ENCODE results near the gene STK11. TPM values are rescaled to one million over a fixed set of nuclear protein-coding genes. Genes with fewer than 3 reads are reported as not detected.

STK11 gene
- total and polyA plus RNA-seq, 10 donors: 44.0 to 107 (median 74.5) TPM

DNA sequence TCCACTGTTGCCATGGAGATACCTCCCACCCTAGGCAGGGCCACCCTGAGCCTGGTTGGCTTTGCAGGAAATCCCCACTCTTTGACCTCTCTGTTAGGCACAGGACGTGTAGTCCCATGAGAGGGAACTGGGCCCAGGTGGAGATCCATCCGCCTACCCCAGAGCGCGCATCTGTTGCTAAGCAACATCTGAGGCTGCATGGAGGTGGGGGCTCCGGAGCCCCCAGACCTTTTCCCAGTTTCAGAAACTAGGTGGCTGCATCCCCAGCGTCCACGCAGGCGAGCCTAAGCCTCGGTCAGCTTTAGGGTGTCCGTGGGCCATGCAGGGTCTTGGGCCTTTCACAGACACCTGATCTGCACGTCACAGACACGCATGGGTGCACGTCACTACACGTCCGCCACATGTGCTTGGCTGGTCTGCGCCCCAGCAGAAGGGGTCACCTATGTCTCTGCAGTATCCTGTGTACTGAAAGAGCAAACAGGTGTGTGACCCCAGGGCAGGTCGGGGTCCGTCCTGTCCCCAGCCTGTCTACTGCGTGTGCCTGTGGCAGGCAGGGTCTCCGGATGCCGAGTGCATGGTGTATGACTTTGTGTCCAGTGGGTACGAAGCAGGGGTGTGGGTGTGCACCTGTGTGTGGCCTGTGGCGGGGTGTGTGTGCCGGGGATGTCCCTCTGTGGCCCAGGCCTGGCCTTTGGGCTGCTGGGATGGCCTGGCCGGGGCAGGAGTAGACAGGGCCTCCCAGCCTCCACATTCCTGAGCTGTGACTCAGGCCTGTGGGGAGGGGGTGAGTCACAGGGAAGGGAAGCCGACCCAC lies 59.4 kb downstream of the STK11 start:
- H3K4me1 ChIP-seq: peaks cover 68 to 96% (median 92%) of the 10 kb centered on the region in 6 donors
- intact Hi-C loops (cut with DNase I; ENCODE audit: low total_unique reads): no loop called here
- H3K27me3 ChIP-seq (replicated peaks in 1 of 7): no peaks in the 10 kb centered on the region
- DNase-seq: peak; percentile 88
- H3K9me3 ChIP-seq: no peaks in the 10 kb centered on the region
- H3K4me3 ChIP-seq: peak overlapping the region in 4 of 8 donors; percentile 57 to 90 (median 65)
- peak overlapping the region; percentile 35 to 100 (median 92) for H3K27ac ChIP-seq
- TF ChIP-seq POLR2A (IDR thresholded peaks at IDR 0.05): peak in 1 of 3 donors; percentile 13
- no peak for TF ChIP-seq CTCF (IDR thresholded peaks at IDR 0.05 in 8 of 11, conservative IDR thresholded peaks at IDR 0.05 in 3 of 11)
- TF ChIP-seq POLR2AphosphoS5 (IDR thresholded peaks at IDR 0.05): peak; percentile 50 to 77 (median 71)
- no peaks in the 10 kb centered on the region for H3K36me3 ChIP-seq
- WGBS, 5 donors: 65 to 79% (median 72%) methylated on average over 20 to 26 of the region's 26 CpGs

GRCh38 chr19:1265615-1266128 lies 60.1 kb downstream of the STK11 start:
- H3K27ac ChIP-seq: peak overlapping the region; percentile 74 to 100 (median 92)
- no peak for TF ChIP-seq CTCF (IDR thresholded peaks at IDR 0.05 in 8 of 11, conservative IDR thresholded peaks at IDR 0.05 in 3 of 11)
- TF ChIP-seq POLR2A (IDR thresholded peaks at IDR 0.05): no peak
- TF ChIP-seq POLR2AphosphoS5 (IDR thresholded peaks at IDR 0.05): no peak
- peaks cover 65 to 96% (median 92%) of the 10 kb centered on the region in 6 donors for H3K4me1 ChIP-seq
- intact Hi-C loops (cut with DNase I; ENCODE audit: low total_unique reads): loop anchor here (2.0 kb wide), 1 partner anchor 21 kb away; no protein-coding TSS in a partner anchor
- H3K27me3 ChIP-seq (replicated peaks in 1 of 7): no peaks in the 10 kb centered on the region
- peak overlapping the region; percentile 47 to 90 (median 58) for H3K4me3 ChIP-seq
- WGBS, 5 donors: 13 to 39% (median 28%) methylated on average over 11 to 28 of the region's 28 CpGs
- no peaks in the 10 kb centered on the region for H3K9me3 ChIP-seq
- peaks cover 0 to 7% (median 2%) of the 10 kb centered on the region in 6 donors for H3K36me3 ChIP-seq
- peak; percentile 92 for DNase-seq

DNA sequence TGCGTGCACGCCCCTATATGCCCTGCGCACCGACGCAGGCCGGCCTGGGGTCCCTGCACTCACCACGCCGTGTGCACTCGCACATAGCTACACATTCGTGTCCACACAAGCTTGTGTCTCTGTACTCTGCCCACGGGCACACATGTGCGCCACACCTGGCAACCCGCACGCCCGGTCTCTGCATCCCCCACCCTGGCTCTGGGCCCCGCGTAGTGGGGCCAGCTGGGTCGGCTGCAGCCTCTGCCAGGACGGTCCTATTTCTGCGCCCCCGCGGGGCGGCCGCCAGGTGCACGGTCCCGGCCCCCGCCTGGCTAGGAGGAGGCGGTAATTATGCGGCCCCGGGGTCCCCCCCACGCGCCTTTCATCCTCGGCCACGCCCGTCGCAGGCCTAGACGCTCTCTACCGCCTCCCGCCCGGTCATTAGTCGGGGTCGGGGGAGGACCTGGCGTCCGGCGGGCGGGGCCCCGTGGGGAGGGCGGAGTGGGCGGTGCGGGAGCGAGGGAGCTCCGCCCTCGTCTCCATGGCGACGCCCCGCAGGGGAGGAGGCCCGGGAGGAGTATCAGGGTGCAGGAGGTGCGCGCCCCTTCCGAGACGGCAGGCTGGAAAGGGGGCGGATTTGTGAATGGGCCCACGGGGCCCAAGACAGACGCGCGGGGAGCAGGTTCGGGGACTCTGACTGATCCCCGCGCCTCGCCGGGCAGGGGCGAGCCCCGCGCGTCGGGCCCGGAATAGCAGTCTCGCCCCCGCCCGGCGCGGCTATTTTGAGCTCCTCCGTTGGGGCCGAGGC lies 60.7 kb downstream of the STK11 start:
- H3K9me3 ChIP-seq: no peaks in the 10 kb centered on the region
- WGBS, 5 donors: 3 to 4% (median 4%) methylated on average over 48 to 84 of the region's 84 CpGs
- H3K27ac ChIP-seq: peak overlapping the region; percentile 74 to 100 (median 92)
- intact Hi-C loops (cut with DNase I; ENCODE audit: low total_unique reads): loop anchor here (2.0 kb wide), 1 partner anchor 22 kb away; no protein-coding TSS in a partner anchor
- H3K4me3 ChIP-seq: peak overlapping the region; percentile 47 to 90 (median 58)
- no peaks in the 10 kb centered on the region for H3K27me3 ChIP-seq (replicated peaks in 1 of 7)
- TF ChIP-seq CTCF (IDR thresholded peaks at IDR 0.05 in 8 of 11, conservative IDR thresholded peaks at IDR 0.05 in 3 of 11) (no peak), POLR2A (IDR thresholded peaks at IDR 0.05) (no peak), POLR2AphosphoS5 (IDR thresholded peaks at IDR 0.05) (peak; percentile 71 to 80 (median 72))
- peak; percentile 98 for DNase-seq
- H3K4me1 ChIP-seq: peaks cover 72 to 96% (median 94%) of the 10 kb centered on the region in 6 donors
- peaks cover 0 to 13% (median 9%) of the 10 kb centered on the region in 6 donors for H3K36me3 ChIP-seq
